ENCODE measurements around the gene OR9G4. TPM values are rescaled to one million over a fixed set of nuclear protein-coding genes. Genes with fewer than 3 reads are reported as not detected.

OR9G4 gene
- total RNA-seq, 1 experiment from 2014 or later = not detected

DNA sequence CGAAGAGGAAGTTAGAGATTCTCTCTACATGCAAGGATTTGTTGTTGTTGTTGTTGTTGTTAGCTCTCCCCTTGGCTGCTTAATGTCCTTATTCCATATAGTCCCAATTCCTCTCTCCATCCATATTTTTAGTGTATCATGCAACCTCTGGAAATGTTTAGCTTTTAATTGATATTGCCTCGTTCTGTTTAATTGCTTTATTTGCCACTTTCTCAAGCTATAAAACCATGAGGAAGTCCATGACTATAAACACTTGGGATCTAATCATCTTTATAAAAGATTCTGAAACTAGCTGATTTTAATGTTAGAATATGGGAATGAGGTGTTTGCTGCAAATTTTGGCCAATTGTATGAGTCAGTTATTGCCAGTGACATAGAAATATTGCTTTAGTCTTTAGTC lies 55.1 kb downstream of the OR9G4 start:
- DNase-seq (ENCODE audit: low read depth, low spot score) = no peak
- in situ Hi-C loops (cut with HindIII; ENCODE audit: low pct_unique_long_range_greater_than_20kb, low sequenced_read_pairs) = no loop called here

Small RNA genes lying within 50 kb of the gene (small RNA-seq; reads per million reads assigned to genes)
- 0 reads per million in 2 experiments for gene AP001803.1
- 0 reads per million in 2 experiments for gene MIR6128

Other genes starting within 250 kb of the OR9G4 start
- not detected in 2 replicates for gene OR5M11, start 205.4 kb downstream of the OR9G4 start, total RNA-seq (2014; rRNA removed; shearing (Covaris generic))
- not detected in 2 replicates for gene OR5M10, start 171.0 kb downstream of the OR9G4 start, total RNA-seq (2014; rRNA removed; shearing (Covaris generic))
- not detected in 2 replicates for gene OR5M1, start 133.8 kb downstream of the OR9G4 start, total RNA-seq (2014; rRNA removed; shearing (Covaris generic))
- gene OR5AP2, start 106.3 kb downstream of the OR9G4 start, total RNA-seq (2014; rRNA removed; shearing (Covaris generic)) = not detected in 2 replicates
- gene OR5AR1, start 85.0 kb downstream of the OR9G4 start, total RNA-seq (2014; rRNA removed; shearing (Covaris generic)) = not detected in 2 replicates
- gene OR9G1, start 49.6 kb downstream of the OR9G4 start, total RNA-seq (2014; rRNA removed; shearing (Covaris generic)) = not detected in 2 replicates
- not detected in 2 replicates for gene OR5AK2, start 240.2 kb upstream of the OR9G4 start, total RNA-seq (2014; rRNA removed; shearing (Covaris generic))